ENCODE measurements around the gene B9D1.

Gene B9D1

GRCh38 chr17:19317359-19318095 lies 45.0 kb downstream of the B9D1 start:
- no peak for DNase-seq

GRCh38 chr17:19316761-19317358 lies 45.7 kb downstream of the B9D1 start:
- DNase-seq: no peak

- DNase-seq: no peak
Measured at GRCh38 chr17:19315104-19315503, 47.4 kb downstream of the B9D1 start.

GRCh38 chr17:19313746-19314651 lies 48.5 kb downstream of the B9D1 start:
- no peak for DNase-seq

- no peak for DNase-seq
Measured at GRCh38 chr17:19313066-19313745, 49.3 kb downstream of the B9D1 start.

GRCh38 chr17:19312406-19312805 lies 50.1 kb downstream of the B9D1 start:
- DNase-seq: no peak

GRCh38 chr17:19311421-19312215 lies 50.9 kb downstream of the B9D1 start:
- no peak for DNase-seq

GRCh38 chr17:19311016-19311415 lies 51.5 kb downstream of the B9D1 start:
- DNase-seq: no peak

- no peak for DNase-seq
Measured at GRCh38 chr17:19310151-19310550, 52.4 kb downstream of the B9D1 start.

GRCh38 chr17:19309701-19310100 lies 52.8 kb downstream of the B9D1 start:
- no peak for DNase-seq

- no peak for DNase-seq
Measured at GRCh38 chr17:19308398-19308797, 54.1 kb downstream of the B9D1 start.

- no peak for DNase-seq
Measured at GRCh38 chr17:19307521-19307920, 55.0 kb downstream of the B9D1 start.

- DNase-seq: peak; percentile 30
Measured at GRCh38 chr17:19306160-19307111, 56.1 kb downstream of the B9D1 start.

- DNase-seq: no peak
Measured at GRCh38 chr17:19305761-19306159, 56.8 kb downstream of the B9D1 start.

GRCh38 chr17:19305256-19305655 lies 57.3 kb downstream of the B9D1 start:
- no peak for DNase-seq

GRCh38 chr17:19304751-19305150 lies 57.8 kb downstream of the B9D1 start:
- no peak for DNase-seq

GRCh38 chr17:19304209-19304608 lies 58.3 kb downstream of the B9D1 start:
- no peak for DNase-seq

GRCh38 chr17:19303367-19303776 lies 59.2 kb downstream of the B9D1 start:
- DNase-seq: no peak

- DNase-seq: no peak
Measured at GRCh38 chr17:19302791-19303331, 59.7 kb downstream of the B9D1 start.

GRCh38 chr17:19301973-19302372 lies 60.5 kb downstream of the B9D1 start:
- no peak for DNase-seq
